HFF-Myc (cell line): Measurements from ENCODE around the gene FOXC2.

Experiments
- DNase-seq: peaks from one replicate; pipeline ENCODE4 v3.0.0-alpha.2; 2011; ENCODE audit warnings: low read depth; ENCODE audit errors: extremely low read depth
- H3K4me3 ChIP-seq: replicated peaks from 2 replicates; pipeline ENCODE4 v1.5.1; 2011; ENCODE audit warnings: low read depth, mild to moderate bottlenecking, control low read depth, low read length
- CTCF ChIP-seq: IDR thresholded peaks from 2 replicates; pipeline ENCODE4 v1.5.1; 2012; ENCODE audit warnings: mild to moderate bottlenecking, low read depth, low read length, control low read depth; ENCODE audit errors: missing control alignments

FOXC2 gene

DNA sequence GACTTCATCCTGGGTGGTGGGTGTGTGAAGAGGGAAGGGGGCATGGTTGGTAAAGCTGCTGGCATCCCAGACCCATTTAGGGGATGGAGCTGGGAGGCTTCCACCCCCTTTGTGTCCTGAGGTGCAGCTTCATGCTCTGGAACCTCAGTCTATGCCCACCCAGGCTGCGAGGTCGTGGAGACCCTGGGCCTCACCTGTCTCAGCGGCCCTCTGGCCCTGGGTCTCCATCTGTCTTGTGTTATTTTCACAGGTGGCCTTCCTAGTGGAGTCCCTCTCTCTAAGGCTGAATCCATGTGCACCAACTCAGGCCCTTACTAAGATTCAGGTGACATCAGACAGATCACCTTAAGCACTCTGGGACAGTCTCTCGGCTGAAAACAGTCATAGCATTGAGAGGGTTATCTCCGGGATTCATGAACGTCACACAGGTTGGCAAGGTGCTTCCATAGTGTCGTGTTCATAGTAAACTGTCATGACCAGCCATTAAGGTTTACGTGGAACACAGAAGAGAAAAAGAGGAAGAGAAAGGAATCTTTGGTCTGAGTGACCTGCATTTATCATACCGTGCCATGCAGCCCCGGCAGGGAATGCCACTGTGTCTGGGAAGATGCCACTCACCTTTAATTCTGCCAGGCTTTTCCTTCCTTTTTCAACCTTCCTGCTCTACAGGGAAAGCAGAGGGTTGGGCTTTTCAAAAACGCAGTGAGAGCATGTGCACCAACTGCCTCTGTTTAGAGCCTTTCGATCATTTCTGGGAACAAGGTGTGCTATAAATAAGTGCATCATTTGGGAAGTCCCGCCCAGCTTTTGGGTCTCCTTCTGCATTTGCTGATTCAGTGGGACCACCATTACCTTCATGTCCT is 7.2 kb downstream of the FOXC2 start:
- no peak for DNase-seq
- no peak for TF ChIP-seq CTCF
- no peak overlapping the region for H3K4me3 ChIP-seq

DNA sequence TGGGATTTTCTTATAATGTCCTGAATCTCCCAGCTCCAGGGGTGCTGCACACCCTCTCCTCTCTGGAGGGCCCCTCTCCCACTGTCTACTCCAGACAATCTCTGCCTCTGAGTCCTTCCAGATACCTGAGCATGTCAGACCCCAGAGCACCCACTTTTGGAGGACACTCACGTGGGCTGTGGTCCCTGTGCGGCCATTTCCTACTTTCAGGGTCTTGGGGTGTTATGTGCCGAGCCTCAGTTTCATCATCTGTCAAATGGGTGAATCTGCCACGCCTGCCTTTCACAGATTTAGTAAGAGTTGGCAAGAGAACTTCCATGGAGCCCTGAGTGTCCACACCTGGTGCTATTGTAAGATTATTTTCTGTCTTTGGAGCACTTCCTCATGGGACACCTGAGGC is 8.0 kb downstream of the FOXC2 start:
- no peak overlapping the region for H3K4me3 ChIP-seq
- DNase-seq: no peak
- no peak for TF ChIP-seq CTCF

GRCh38 chr16:86575095-86575685 is 8.6 kb downstream of the FOXC2 start:
- no peak for TF ChIP-seq CTCF
- DNase-seq: no peak
- H3K4me3 ChIP-seq: peak overlapping the region; percentile 64

- peak; percentile 80 for TF ChIP-seq CTCF
- H3K4me3 ChIP-seq: peak overlapping the region; percentile 64
- peak; percentile 88 for DNase-seq
Observed at GRCh38 chr16:86575754-86576557, 9.3 kb downstream of the FOXC2 start.

- TF ChIP-seq CTCF: no peak
- DNase-seq: no peak
- H3K4me3 ChIP-seq: peak overlapping the region; percentile 64
Observed at GRCh38 chr16:86576591-86577313, 10.1 kb downstream of the FOXC2 start.

DNA sequence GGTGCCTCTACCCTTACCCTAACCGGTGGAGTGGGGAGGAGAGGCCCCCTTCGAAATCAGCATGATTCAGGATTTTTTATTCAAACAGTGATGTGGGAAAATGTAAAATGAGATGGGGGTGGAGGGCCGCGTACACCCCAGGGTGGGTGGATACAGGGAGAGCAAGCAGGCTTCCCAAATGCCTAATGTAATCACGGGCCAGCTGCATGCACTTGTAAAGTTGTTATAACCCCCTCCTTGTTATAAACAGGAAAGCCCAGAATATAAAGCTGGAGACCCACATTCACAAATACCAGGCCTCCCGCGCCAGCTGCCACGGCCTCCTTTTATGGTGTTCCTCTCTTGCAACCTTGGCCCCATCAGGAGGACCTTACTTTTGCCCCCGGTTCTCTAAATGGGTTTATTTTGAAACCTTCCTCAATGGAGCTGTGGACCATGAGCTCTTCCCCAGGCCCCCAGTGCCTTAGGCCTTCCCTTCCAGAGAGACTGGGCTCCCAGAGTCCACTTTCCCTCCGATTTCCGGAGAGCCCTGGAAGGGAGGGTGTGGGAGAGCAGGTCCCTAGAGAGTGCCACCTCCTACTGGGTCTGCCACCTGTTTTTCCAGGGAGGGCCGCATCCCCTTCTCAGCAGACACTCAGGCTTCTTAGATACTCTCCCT is 10.8 kb downstream of the FOXC2 start:
- peak overlapping the region; percentile 64 for H3K4me3 ChIP-seq
- no peak for TF ChIP-seq CTCF
- no peak for DNase-seq
